ENCODE data around the gene NEURL2. TPM values are rescaled to one million over a fixed set of nuclear protein-coding genes. Genes with fewer than 3 reads are reported as not detected.

Gene NEURL2
- polyA plus RNA-seq, 1 donor (not counting 4 experiments of a cell fraction or from before 2014, with no cell fraction given), result 0.49 TPM

- TF ChIP-seq EZH2 (IDR thresholded peaks at IDR 0.05; ENCODE audit: low read length), result no peak
- no peak for TF ChIP-seq CTCF (optimal IDR thresholded peaks at IDR 0.05 in 1 of 3, IDR thresholded peaks at IDR 0.05 in 1 of 3, conservative IDR thresholded peaks at IDR 0.05 in 1 of 3; ENCODE audit: extremely low read depth in 1 of 3, insufficient read depth in 2 of 3, low read length in 3 of 3)
- Histone ChIP-seq H2AFZ (ENCODE audit: control insufficient read depth, low read length) (no peak overlapping the region), H3K9ac (ENCODE audit: control insufficient read depth, extremely low read depth, insufficient read depth, low read length) (no peak overlapping the region), H3K79me2 (ENCODE audit: control insufficient read depth, insufficient read depth, low read length) (peaks cover 15% of the 10 kb centered on the region), H4K20me1 (ENCODE audit: control insufficient read depth, extremely low read depth, insufficient read depth, low read length) (no peaks in the 10 kb centered on the region), H3K4me2 (ENCODE audit: control insufficient read depth, extremely low read depth, insufficient read depth, low read depth, low read length) (no peak overlapping the region), H3K4me1 (ENCODE audit: control insufficient read depth, extremely low read depth, insufficient read depth, low read length) (peaks cover 10% of the 10 kb centered on the region), H3K36me3 (ENCODE audit: control insufficient read depth in 2 of 2, extremely low read depth in 1 of 2, insufficient read depth in 2 of 2, low read length in 2 of 2) (peaks cover 11 to 13% of the 10 kb centered on the region in 2 experiments), H3K9me3 (ENCODE audit: control insufficient read depth, low read depth, low read length) (no peaks in the 10 kb centered on the region), H3K4me3 (ENCODE audit: control insufficient read depth in 2 of 3, extremely low read depth in 1 of 3, insufficient read depth in 2 of 3, low read depth in 1 of 3, low read length in 3 of 3) (no peak overlapping the region), H3K27ac (ENCODE audit: control insufficient read depth, insufficient read depth, low read length) (no peak overlapping the region), H3K27me3 (ENCODE audit: control insufficient read depth, extremely low read depth, insufficient read depth, low read length) (no peaks in the 10 kb centered on the region), H3K9me1 (ENCODE audit: control insufficient read depth, extremely low read depth, insufficient read depth, low read length) (no peaks in the 10 kb centered on the region)
- DNase-seq (ENCODE audit: low read depth, low spot score) (no peak), FAIRE-seq (no peak)
- dilution Hi-C loops (cut with MboI; ENCODE audit: extremely low pct_ligation_motif_present, low sequenced_read_pairs), result no loop called here
These were observed 8.4 kb downstream of the NEURL2 start for GRCh38 chr20:45882469-45883099.

- peaks cover 10% of the 10 kb centered on the region for H3K4me1 ChIP-seq (ENCODE audit: control insufficient read depth, extremely low read depth, insufficient read depth, low read length)
- TF ChIP-seq EZH2 (IDR thresholded peaks at IDR 0.05; ENCODE audit: low read length) (no peak), CTCF (optimal IDR thresholded peaks at IDR 0.05 in 1 of 3, IDR thresholded peaks at IDR 0.05 in 1 of 3, conservative IDR thresholded peaks at IDR 0.05 in 1 of 3; ENCODE audit: extremely low read depth in 1 of 3, insufficient read depth in 2 of 3, low read length in 3 of 3) (no peak)
- peak within 1 kb of the TSS; percentile 80 for H3K27ac ChIP-seq (ENCODE audit: control insufficient read depth, insufficient read depth, low read length)
- peak within 1 kb of the TSS; percentile 66 to 94 (median 77) for H3K4me3 ChIP-seq (ENCODE audit: control insufficient read depth in 2 of 3, extremely low read depth in 1 of 3, insufficient read depth in 2 of 3, low read depth in 1 of 3, low read length in 3 of 3)
- H3K79me2 ChIP-seq (ENCODE audit: control insufficient read depth, insufficient read depth, low read length), result peaks cover 15% of the 10 kb centered on the region
- H3K9me1 ChIP-seq (ENCODE audit: control insufficient read depth, extremely low read depth, insufficient read depth, low read length), result no peaks in the 10 kb centered on the region
- dilution Hi-C loops (cut with MboI; ENCODE audit: extremely low pct_ligation_motif_present, low sequenced_read_pairs), result no loop called here
- H2AFZ ChIP-seq (ENCODE audit: control insufficient read depth, low read length), result peak within 1 kb of the TSS; percentile 60
- H3K4me2 ChIP-seq (ENCODE audit: control insufficient read depth, extremely low read depth, insufficient read depth, low read depth, low read length), result peak within 1 kb of the TSS; percentile 93
- H3K27me3 ChIP-seq (ENCODE audit: control insufficient read depth, extremely low read depth, insufficient read depth, low read length), result no peaks in the 10 kb centered on the region
- no peaks in the 10 kb centered on the region for H4K20me1 ChIP-seq (ENCODE audit: control insufficient read depth, extremely low read depth, insufficient read depth, low read length)
- FAIRE-seq, result peak; percentile 92
- H3K36me3 ChIP-seq (ENCODE audit: control insufficient read depth in 2 of 2, extremely low read depth in 1 of 2, insufficient read depth in 2 of 2, low read length in 2 of 2), result peaks cover 11 to 13% of the 10 kb centered on the region in 2 experiments
- H3K9ac ChIP-seq (ENCODE audit: control insufficient read depth, extremely low read depth, insufficient read depth, low read length), result peak within 1 kb of the TSS; percentile 94
- no peaks in the 10 kb centered on the region for H3K9me3 ChIP-seq (ENCODE audit: control insufficient read depth, low read depth, low read length)
- peak; percentile 92 for DNase-seq (ENCODE audit: low read depth, low spot score)
These were observed 9.8 kb downstream of the NEURL2 start, which contains the start of gene ZSWIM1 for GRCh38 chr20:45880988-45881788. Gene ZSWIM1, plus strand, starts transcription at chr20:45881227. Its CDS starts 1,366 bp downstream, at chr20:45882593.
